Activated CD4-positive, CD25-positive, alpha-beta regulatory T cell treated with anti-CD3 and anti-CD28 coated beads, Interleukin-2, amount 50 U/mL, for 24 hours (primary cell): Measurements from ENCODE around the gene GOLGA6L10.
"Not testable (repeated sequence)": the region's sequence is repeated elsewhere in the genome, so short reads cannot be mapped to it uniquely, and the experiment has no call there.

Experiments
- ATAC-seq, 2 donors: fragments of 150-1000 bp; cut with Tn5 transposase; one replicate each; pipeline ENCODE4 v1.10.0; 2021; ENCODE audit warnings: mild to moderate bottlenecking in 1 of 2, moderate library complexity in 1 of 2

The GOLGA6L10 gene, protein sequence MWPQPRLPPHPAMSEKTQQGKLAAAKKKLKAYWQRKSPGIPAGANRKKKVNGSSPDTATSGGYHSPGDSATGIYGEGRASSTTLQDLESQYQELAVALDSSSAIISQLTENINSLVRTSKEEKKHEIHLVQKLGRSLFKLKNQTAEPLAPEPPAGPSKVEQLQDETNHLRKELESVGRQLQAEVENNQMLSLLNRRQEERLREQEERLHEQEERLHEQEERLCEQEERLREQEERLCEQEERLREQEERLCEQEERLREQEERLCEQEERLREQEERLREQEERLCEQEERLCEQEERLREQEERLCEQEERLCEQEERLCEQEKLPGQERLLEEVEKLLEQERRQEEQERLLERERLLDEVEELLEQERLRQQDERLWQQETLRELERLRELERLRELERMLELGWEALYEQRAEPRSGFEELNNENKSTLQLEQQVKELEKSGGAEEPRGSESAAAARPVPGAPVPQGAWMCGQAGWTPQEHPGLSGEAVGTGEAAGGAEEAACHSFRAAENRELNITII

DNA sequence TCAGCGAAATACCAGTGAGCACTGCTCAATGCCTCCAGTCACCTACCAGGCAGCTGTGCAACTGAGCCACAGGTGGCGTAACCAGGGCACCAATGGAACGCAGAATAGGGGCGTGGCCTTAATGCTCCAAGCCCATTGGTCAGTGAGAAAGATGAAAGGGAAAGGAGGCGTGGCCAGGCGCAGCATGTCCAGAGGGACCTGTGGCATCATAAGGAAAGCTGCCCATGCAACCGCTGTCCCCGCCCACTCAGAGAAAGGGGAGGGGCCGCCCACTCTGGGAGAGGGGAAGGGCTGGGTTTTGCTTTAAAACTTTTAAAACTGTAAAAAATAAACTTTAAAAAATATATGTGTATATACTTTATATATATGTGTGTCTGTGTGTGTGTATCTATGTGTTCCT lies at the start of gene GOLGA6L10:
TSS of gene GOLGA6L10 (minus strand) at position 101 of the 400 bp plus-strand sequence. CDS start at position 1, 100 bp downstream.
- not testable (repeated sequence) for ATAC-seq

DNA sequence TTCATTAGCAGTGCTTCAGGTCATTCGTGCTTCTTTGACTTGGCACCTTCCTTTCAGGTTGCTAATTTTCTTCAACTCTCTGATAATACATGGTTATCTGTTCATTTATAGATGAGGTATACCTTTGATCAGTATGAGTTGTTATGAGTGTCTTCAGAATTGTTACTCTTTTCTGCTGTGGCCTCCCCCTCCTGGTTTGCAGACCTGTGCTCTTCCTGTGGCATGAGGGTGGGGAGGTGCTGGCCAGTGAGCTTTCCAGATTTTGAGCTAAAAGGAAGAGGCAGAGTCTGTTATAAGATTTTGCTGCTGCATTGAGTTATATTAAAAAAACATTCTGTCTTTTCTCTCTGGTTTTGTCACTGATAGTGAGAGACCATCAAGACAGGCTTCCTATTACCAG lies 49.5 kb upstream of the GOLGA6L10 start:
- no peak for ATAC-seq

DNA sequence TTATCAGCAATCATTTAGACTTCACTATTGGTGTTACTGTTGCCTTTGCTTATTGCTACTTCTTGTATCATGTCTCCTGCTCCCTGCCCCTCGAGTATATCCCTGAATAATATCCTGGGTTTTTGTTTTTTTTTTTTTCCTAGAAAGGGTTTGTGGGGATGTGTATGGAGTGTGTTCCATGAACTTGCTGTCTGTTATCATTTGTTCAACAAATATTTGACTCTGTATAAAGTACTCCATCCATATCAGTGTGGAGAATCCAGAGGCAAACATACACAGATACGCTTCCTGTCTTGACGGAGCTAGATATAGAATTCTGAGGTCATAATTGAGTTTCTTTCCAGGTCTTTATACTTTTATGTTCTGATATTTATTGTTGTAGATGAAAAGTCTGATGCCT lies 48.5 kb upstream of the GOLGA6L10 start:
- no peak for ATAC-seq

DNA sequence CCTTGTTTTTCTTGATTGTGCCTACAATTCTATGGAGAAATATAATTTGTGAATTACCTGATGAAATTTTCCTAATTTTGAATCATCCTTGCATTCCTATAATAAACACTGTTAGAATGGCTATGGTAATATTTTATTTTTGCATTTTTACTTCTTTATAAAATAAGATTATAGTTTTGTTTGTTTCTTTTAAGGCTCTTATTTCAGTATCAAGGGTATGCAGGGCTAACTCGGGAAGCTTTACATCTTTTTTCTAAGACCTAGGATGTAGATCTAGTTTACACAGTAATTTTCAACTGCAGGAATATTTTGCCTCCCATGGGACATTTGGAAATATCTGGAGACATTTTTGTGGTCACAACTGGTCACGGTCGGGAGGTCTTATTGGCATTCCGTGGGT lies 46.5 kb upstream of the GOLGA6L10 start:
- ATAC-seq, result not testable (repeated sequence)

DNA sequence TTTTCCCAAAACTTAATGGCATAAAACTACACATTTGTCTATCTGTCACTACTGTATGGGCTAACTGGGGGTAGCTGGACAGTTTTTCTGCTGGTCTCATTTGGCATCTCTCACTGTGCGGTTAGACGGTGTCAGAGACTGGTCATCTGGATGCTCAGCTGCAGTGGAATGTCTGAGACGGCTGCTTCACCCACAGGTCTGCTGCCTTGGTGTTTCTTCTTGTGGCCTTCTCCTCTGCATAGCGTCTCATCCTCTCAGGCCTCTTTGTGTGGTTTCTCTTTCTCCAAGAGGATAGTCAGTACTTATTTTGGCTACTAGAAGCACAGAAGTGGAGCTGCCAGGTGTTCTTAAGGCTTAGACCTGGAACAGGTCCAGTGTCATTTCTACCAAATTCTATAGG lies 44.4 kb upstream of the GOLGA6L10 start:
- ATAC-seq, result no peak

DNA sequence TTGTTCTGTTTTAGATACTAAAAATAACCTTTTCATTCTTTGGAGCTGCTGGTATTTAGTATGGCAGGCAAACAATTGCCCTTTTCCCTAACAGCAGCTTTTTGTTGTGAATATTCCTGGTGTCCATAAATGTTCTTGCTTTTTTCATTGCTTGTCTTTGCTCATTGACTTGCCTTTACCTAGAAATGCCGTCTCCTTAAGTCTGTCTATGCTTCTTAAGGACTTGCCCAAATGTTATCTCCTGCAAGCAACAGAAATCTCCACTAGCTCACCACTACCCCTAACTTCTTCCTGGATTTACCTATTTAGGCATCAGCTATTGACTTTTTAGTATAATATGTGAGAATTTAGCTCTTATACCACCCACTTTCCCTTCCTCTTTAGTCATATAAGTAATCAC lies 42.8 kb upstream of the GOLGA6L10 start:
- ATAC-seq, result not testable (repeated sequence)

DNA sequence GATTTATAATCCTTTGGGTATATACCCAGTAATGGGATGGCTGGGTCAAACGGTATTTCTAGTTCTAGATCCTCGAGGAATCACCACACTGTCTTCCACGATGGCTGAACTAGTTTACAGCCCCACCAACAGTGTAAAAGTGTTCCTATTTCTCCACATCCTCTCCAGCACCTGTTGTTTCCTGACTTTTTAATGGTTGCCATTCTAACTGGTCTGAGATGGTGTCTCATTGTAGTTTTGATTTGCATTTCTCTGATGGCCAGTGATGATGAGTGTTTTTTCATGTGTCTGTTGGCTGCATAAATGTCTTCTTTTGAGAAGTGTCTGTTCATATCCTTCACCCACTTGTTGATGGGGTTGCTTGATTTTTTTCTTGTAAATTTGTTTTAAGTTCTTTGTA lies 40.9 kb upstream of the GOLGA6L10 start:
- ATAC-seq, result not testable (repeated sequence)

DNA sequence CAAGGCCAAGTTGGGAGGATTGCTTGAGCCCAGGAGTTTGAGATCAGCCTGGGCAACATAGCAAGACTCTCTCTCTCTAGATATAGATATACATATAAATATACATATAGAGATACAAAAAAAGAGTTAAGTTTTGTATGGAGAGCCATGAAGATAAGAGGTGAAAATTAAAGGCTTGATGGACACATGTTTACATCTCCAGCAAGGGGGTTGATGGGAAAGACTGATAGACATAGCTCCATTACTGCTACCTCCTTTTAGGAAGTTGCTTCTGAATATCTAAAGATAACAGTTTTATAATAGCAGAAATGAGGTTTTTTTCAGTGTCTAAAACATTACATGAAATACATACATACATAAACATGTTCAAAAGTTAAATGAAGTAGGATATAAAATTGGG lies 37.9 kb upstream of the GOLGA6L10 start:
- not testable (repeated sequence) for ATAC-seq

DNA sequence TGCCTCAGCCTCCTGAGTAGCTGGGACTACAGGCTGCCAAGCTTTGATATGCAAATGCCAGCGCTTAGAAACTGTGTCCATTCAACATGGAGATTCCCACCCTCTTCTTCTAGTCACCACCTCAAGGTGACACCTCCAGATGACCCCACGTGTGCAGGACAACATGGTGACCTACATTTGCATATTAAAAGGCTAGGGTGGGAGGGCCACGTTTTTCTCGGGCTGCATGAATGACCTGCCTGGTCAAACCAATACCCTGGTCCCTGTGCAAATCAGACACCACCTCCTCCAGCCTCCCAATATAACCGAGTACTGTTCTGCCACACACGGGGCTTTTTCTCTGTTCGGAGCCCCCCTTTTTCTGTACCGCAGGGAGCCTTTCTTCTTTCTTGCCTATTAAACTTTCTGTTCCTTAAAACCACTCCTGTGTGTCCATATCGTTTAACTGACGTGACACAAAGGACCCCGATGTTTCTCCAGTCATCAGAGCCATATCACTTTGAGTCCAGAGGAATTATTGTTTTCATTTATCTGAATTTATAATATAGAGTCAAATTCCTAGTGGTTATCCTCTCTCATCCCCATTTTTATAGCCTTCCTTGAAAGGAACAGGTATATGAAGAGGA lies 32.2 kb upstream of the GOLGA6L10 start:
- not testable (repeated sequence) for ATAC-seq

DNA sequence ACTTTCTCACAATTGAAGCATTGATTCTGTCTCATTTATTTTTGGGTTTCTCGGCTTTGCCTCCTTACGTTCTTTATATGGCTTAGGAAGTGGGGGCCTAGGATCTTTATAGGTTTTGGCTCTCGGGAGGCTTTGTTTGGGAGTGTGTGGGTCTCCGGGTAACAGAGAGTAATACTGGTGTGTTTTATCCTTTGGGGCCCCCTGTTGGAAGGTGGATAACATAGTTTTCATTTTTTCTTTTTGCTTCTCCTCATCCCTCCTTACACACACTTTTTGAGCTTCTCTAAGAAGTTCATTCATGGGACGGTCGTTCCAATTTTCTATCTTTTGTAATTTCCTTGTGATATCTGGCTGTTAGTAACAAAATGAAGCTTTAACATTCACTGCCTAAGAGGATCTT lies 30.3 kb upstream of the GOLGA6L10 start:
- not testable (repeated sequence) for ATAC-seq

DNA sequence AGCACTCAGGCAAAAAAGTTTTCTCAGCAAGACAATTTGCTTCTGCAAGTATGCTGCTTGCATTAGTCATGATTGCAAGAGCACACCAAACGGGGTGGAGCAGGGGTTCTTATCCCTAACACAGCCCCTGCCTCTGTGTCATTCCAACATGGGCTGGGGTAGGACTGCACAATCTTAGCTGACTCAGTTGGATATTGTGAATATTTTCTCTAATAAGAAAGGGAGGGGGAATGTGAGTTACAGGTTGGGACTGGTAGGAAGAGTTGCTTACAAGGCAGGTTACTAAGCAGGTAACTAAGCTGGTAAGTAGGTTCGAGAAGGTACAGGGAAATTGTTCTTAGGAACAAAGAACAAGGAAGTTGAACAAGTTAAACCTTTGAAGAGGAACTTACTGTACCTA lies 24.4 kb upstream of the GOLGA6L10 start:
- not testable (repeated sequence) for ATAC-seq

DNA sequence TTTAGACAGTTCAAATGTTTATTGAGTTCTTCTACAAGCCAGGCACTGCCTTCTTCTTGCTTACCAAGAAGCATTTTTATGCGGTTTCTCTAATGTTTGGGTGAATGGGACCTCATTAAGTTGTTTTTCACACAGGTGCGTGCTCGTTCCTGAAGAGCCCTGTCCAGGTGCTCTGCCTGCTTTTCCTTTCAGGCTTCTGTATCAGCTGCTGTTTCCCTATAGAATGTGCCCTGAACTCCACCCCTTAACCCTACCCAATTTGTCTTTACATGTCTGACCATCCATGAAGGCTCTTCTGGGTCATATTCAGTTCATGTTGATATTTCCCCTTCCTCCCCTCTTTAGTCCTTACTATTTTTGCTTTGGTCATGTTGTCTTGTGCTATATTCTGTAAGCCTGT lies 22.4 kb upstream of the GOLGA6L10 start:
- no peak for ATAC-seq

DNA sequence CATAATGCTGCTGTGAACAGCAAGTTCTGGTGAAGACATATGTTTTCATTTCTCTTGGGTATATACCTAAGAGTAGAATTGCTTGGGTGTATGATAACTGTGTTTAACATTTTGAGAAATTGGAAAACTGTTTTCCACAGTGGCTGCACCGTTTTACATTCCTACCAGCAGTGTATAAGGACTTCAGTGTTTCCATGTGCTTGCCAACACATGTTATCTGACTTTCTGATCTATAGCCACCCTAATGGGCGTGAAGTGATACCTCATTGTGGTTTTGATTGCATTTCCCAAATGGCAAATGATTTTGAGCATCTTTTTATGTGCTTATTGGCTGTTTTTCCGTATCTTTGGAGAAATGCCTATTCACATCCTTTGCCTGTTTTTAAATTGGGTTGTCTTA lies 18.5 kb upstream of the GOLGA6L10 start:
- ATAC-seq, result not testable (repeated sequence)

DNA sequence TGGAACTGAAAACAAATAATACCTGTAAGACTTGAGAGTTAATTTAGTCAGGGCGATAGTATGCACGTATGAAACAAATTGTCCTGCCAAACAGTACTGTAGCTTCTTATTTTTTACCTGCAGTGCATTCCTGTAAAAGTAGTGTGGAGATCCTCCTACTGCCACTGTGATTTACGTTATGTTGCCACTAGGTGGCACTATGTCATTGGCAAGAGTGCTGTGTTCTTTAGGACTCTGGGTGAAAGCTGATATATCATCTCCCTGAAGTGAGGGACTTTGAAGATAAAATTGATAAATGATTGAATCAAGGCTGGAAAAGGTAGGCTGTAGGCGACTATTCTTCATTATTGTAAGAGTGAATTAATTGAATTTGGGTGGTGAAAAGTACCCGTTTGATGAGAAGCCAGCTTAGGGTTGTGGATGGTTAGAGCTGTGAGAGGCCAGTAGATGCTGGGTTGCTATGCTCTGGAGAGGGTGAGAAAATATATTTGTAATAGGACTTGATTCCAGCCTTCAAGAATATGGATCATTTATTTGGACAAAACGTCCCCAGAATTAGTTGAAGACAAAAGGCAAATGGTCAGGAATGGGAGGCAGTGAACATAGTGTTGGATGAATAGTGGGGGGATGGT lies 16.5 kb upstream of the GOLGA6L10 start:
- peak; percentile 95 to 96 for ATAC-seq

DNA sequence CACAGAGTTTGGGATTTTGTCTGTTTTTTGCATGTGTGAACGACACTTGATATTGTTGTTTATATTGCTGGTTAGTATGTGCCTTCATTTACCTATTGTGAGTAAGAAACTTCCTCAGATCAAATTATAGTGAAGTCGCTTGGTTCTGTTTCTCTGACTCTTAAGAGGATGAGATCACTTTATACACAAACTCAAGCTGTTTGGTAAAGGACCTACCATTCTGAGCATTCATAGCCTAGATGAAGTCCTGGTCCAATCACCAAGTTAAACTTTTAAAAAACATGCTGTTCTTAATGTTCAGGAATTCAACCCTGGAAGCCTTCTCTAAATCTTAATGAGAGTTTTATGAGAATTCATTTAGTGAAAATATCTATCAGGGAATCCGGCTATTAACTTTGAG lies 15.3 kb upstream of the GOLGA6L10 start:
- ATAC-seq, result not testable (repeated sequence)

DNA sequence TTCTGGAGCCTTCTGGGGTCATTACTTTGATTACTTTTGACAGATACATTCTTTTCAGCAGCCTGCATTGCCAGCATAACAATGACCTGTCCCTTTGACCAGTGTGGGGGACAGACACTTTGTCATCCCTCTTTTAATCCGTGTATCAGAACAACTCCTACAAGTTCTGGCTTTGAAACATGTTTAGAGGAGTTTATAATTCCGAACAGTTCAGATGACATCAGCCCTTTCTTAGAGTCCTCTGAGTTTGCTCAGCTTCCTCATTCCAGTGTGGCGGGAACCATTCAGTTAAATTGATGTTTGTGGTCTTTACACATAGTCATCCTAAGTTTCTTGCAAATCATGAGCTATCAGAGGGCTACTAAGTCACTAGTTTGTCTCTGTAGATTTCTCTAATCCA lies 13.5 kb upstream of the GOLGA6L10 start:
- not testable (repeated sequence) for ATAC-seq

DNA sequence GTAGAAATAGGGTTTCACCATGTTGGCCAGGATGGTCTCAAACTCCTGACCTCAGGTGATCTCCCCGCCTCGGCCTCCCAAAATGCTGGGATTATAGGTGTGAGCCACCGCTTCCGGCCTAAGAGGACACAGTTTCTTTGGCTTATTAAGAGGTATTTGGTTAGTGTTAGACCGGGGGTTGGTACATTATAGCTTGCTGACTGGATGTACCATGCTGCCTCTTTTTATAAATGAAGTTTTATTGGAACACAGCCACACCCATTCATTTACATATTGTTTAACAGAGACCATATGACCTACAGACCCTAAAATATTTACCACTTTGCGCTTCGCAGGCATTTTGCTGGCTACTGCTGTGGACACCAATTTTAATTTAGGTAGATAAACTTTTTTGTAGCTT lies 11.3 kb upstream of the GOLGA6L10 start:
- not testable (repeated sequence) for ATAC-seq

DNA sequence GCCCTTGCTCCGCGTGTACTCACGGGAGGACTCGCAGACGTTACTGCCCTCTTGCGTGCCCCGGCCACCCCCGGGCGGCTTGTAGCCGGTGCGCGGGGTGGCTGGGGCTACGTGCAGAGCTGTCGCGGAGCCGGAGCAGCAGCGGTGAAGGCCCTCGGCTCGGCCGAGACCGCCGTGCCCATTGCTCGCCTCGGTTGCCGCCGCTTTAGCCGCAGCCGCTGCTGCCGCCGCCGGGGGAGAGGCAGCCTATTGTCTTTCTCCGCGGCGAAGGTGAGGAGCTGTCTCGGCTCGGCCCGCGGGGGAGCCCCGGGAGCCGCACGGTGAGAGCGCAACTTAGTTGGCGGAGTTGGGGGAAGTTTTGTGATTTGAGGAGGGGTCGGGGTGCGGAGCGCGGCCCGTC lies 5.8 kb upstream of the GOLGA6L10 start:
- ATAC-seq, result not testable (repeated sequence)

DNA sequence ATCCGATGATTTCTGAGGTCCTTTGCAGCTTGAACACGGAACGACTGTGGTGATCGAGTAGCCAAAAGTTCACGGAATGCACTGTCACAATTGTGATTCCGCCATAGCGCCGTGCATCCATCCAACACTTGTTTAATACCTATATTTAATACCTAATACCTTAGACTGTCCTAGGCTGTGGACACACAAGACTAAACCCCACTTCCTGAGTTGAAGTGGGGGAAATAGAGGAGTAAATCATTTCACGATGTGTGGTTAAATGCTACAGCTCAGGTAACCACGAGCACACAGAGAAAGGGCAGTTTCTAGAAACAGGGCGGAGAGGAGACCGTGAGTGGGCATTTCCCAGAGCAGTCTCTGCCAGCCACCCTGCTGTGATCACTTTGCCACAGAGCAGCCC lies 5.3 kb upstream of the GOLGA6L10 start:
- ATAC-seq, result not testable (repeated sequence)

DNA sequence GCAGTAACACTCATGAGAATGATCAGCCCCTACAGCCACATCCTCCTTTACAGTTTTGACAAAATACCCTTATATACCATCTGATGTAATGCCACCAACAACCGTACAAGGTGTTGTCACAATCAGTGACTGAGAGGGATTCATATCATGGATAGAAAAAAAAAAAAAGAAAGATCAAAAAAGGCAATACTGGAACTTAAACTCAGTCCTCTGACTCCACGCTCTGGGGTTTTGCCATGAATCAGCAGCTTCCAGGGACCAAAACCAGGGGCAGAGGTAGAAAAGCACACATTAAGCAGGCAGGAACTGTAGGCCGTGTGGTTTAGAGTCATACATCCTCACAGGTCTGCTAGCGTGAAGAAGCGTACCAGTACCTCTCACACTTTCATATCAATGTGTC lies 1.6 kb downstream of the GOLGA6L10 start:
- ATAC-seq, result not testable (repeated sequence)

DNA sequence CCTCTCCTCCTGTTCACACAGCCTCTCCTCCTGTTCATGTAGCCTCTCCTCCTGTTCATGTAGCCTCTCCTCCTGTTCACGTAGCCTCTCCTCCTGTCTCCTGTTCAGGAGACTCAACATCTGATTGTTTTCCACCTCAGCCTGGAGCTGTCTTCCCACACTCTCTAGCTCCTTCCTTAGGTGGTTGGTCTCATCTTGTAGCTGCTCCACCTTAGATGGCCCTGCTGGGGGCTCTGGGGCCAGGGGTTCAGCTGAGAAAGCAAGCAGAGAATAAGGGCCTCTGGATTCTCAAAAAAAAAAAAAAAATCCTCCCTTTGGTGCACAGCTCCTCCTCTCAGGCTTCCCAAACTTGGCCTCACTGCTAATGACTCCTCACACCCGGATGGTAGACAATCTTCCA lies 4.1 kb downstream of the GOLGA6L10 start:
- ATAC-seq, result not testable (repeated sequence)

DNA sequence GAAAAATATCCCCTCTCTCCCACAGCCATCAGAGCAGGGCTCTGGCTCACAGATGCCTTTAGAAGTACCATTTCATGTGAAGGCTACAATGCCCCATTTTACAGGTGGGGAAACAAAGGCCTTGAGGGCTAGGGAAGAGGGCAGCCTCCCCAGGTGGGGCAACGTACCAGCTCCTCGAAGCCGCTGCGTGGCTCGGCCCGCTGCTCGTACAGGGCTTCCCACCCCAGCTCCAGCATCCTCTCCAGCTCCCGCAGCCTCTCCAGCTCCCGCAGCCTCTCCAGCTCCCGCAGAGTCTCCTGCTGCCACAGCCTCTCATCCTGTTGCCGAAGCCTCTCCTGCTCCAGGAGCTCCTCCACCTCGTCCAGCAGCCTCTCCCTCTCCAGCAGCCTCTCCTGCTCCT lies 4.9 kb downstream of the GOLGA6L10 start:
- ATAC-seq, result not testable (repeated sequence)

DNA sequence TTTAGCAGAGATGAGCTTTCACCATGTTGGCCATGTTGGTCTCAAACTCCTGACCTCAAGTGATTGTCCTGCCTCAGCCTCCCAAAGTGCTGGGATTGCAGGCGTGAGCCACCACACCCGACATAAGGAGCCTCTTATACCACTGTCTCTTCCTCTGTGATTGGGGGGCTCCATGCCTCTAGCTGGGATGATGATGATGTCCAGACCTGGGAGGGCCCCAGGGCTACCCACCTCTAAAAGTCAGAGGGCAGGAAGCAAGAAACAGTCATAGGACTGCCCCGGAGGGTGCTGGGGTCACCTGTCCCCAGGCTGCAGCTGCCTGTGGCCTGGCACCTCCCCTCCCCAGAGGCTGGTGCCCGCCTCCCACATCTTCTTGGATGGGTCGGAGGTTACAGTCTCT lies 5.4 kb downstream of the GOLGA6L10 start:
- ATAC-seq, result not testable (repeated sequence)
